ENCODE results near the gene MTARC2. TPM values are rescaled to one million over a fixed set of nuclear protein-coding genes. Genes with fewer than 3 reads are reported as not detected.

MTARC2 gene
- polyA plus RNA-seq (2011; rRNA removed) (17.7 and 18.4 TPM in 2 replicates), polyA plus RNA-seq (2017; fragmentation: RNase III; extraction: RNeasy Plus Mini Kit Qiagen cat#74134 plus additional on column Dnase treatment) (11.1 to 14.6 TPM (median 13.5 TPM) in 3 replicates), polyA minus RNA-seq (2011; rRNA and poly(A)+ RNA removed) (4.2 and 7.9 TPM in 2 replicates)
- 7.8 and 10.6 TPM in 2 replicates for polyA plus RNA-seq (2012; cell fraction: cytosol; rRNA removed)
- polyA plus RNA-seq (2012; cell fraction: nucleus; rRNA removed): 18.3 and 23.4 TPM in 2 replicates

GRCh38 chr1:220748089-220748934 is at the start of gene MTARC2:
MTARC2 (plus strand) TSS chr1:220748322; CDS start chr1:220748532, 210 bp downstream.
- CTCF ChIA-PET: interaction anchor here (0.9 to 7.6 kb wide), 13 partner anchors 8 to 561 kb away, joined by 3 to 48 read pairs (median 4); no protein-coding TSS in a partner anchor
- under 1% methylated on average over 23 of the region's 77 CpGs for WGBS (ENCODE audit: missing lambda C conversion rate)
- H3K4me3 ChIP-seq: peak within 1 kb of the TSS; percentile 86
- DNase-seq (ENCODE audit: low read depth in 1 of 2, low spot score in 1 of 2) (peak; percentile 75 to 82), FAIRE-seq (no peak), ATAC-seq (peak; percentile 97 to 98)
- peak within 1 kb of the TSS; percentile 97 for H3K4me2 ChIP-seq
- H3K9me3 ChIP-seq: no peaks in the 10 kb centered on the region
- H3K4me1 ChIP-seq: peaks cover 22% of the 10 kb centered on the region; the same call in 2 of the 3 replicates
- peak within 1 kb of the TSS; percentile 88 to 92 for H3K27ac ChIP-seq
- POLR2A ChIA-PET: interaction anchor here (0.6 to 2.9 kb wide), 5 partner anchors 9 to 476 kb away, joined by 3 to 35 read pairs (median 4); partner anchors contain the start of gene RAB3GAP2
- peak; percentile 52; the same call in 1 of the 2 replicates for TF ChIP-seq PHF8 (IDR thresholded peaks at IDR 0.05; ENCODE audit: borderline replicate concordance, low read depth)
- TF ChIP-seq, protein P1, sequence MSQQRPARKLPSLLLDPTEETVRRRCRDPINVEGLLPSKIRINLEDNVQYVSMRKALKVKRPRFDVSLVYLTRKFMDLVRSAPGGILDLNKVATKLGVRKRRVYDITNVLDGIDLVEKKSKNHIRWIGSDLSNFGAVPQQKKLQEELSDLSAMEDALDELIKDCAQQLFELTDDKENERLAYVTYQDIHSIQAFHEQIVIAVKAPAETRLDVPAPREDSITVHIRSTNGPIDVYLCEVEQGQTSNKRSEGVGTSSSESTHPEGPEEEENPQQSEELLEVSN (IDR thresholded peaks at IDR 0.05; ENCODE audit: borderline replicate concordance, low read depth): peak; percentile 63; the same call in 1 of the 2 replicates
- TF ChIP-seq HOXB5 (CRISPR knock-in tag; IDR thresholded peaks at IDR 0.05): no peak; the same call in 1 of the 2 replicates
- peak; percentile 95 for TF ChIP-seq POLR2A (IDR thresholded peaks at IDR 0.05; ENCODE audit: low read length)
- TF ChIP-seq RAD21 (conservative IDR thresholded peaks at IDR 0.05 in 1 of 2, IDR thresholded peaks at IDR 0.05 in 1 of 2): 0 out of 5 replicates have a peak, but pooled peaks of 1 of the 2 experiments have one; percentile 12
- no peak for TF ChIP-seq ZNF302 (CRISPR knock-in tag; IDR thresholded peaks at IDR 0.05)
- peak; percentile 67; the same call in 1 of the 3 replicates for TF ChIP-seq BCL3 (IDR thresholded peaks at IDR 0.05)
- TF ChIP-seq JUN (IDR thresholded peaks at IDR 0.05): peak in 1 of 2 experiments; percentile 75; a peak in 3 of 5 replicates

DNA sequence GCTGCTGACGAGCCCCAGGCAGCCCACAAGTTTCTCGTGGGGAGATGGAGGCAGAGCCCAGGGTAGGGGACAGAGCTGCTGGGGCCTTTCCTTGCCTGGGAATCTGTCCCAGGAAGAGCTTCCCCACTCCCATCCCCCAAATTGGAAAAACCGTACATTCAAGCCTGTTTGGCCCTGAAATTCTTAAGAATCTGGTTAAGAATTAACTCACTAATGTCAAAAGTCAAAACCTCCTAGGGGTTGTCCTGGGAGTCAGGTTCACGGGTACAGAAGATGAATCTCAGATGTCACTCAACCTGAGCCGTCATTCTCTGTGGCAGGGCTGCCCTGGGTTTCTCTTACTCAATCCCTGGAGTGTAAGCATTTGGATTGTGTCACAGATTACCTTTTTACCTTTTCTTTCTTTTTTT is 49.5 kb upstream of the MTARC2 start:
- Histone ChIP-seq H3K27ac (0 out of 6 replicates have a peak overlapping the region, but pooled peaks of 1 of the 2 experiments have one; percentile 26), H3K9me3 (0 out of 3 replicates have a peak, but pooled peaks cover 4% of the 10 kb centered on the region), H3K4me2 (peak overlapping the region; percentile 52; the same call in 2 of the 3 replicates), H3K4me3 (no peak overlapping the region), H3K4me1 (peaks cover 9% of the 10 kb centered on the region)
- 44% methylated on average over 5 of the region's 5 CpGs for WGBS (ENCODE audit: missing lambda C conversion rate)
- ChIA-PET POLR2A (no interaction called here), CTCF (interaction anchor here (1.0 to 5.9 kb wide), 4 partner anchors 8 to 77 kb away, joined by 3 to 20 read pairs (median 12); no protein-coding TSS in a partner anchor)
- TF ChIP-seq CBX2 (IDR thresholded peaks at IDR 0.05; ENCODE audit: borderline replicate concordance, low read depth): no peak
- no peak for TF ChIP-seq CHD4 (IDR thresholded peaks at IDR 0.05; ENCODE audit: borderline replicate concordance)
- TF ChIP-seq EHMT2 (IDR thresholded peaks at IDR 0.05; ENCODE audit: low read depth): no peak
- no peak; a peak in 1 of 6 replicates for ATAC-seq
- FAIRE-seq: no peak
- DNase-seq (ENCODE audit: low read depth in 1 of 2, low spot score in 1 of 2): no peak

- ChIA-PET POLR2A (no interaction called here), CTCF (interaction anchor here (1.0 to 5.9 kb wide), 4 partner anchors 8 to 77 kb away, joined by 3 to 20 read pairs (median 12); no protein-coding TSS in a partner anchor)
- Histone ChIP-seq H3K4me3 (no peak overlapping the region), H3K9me3 (0 out of 3 replicates have a peak, but pooled peaks cover 4% of the 10 kb centered on the region), H3K4me2 (no peak overlapping the region), H3K4me1 (peaks cover 9% of the 10 kb centered on the region), H3K27ac (no peak overlapping the region)
- FAIRE-seq (no peak), ATAC-seq (no peak), DNase-seq (ENCODE audit: low read depth in 1 of 2, low spot score in 1 of 2) (no peak)
- 62% methylated on average over 3 of the region's 3 CpGs for WGBS (ENCODE audit: missing lambda C conversion rate)
- TF ChIP-seq ZSCAN20 (CRISPR knock-in tag; IDR thresholded peaks at IDR 0.05) (no peak), SREBF2 (IDR thresholded peaks at IDR 0.05) (no peak), GATA3 (IDR thresholded peaks at IDR 0.05; ENCODE audit: borderline replicate concordance) (no peak), EHF (CRISPR knock-in tag; IDR thresholded peaks at IDR 0.05) (no peak), SMC3 (IDR thresholded peaks at IDR 0.05) (no peak)
Observed at GRCh38 chr1:220699044-220699443, 49.1 kb upstream of the MTARC2 start.
